CD4-positive, alpha-beta memory T cell (primary cell): Measurements from ENCODE around the gene RANBP10. TPM values are rescaled to one million over a fixed set of nuclear protein-coding genes. Genes with fewer than 3 reads are reported as not detected.

Experiments
- CTCF ChIA-PET: fragments of 350-600 bp; sonication (Branson Sonifier 250); formaldehyde crosslinking; loops from one replicate; lab custom pipeline; 2021; ENCODE audit warnings: inconsistent platforms; ENCODE audit not compliant: partially characterized antibody; lab: Charles Lee
- POLR2A ChIA-PET: fragments of 350-600 bp; sonication (Branson Sonifier 250); formaldehyde crosslinking; loops from one replicate; lab custom pipeline; 2021; ENCODE audit not compliant: partially characterized antibody; lab: Charles Lee
- DNase-seq, 5 donors: peaks; one replicate each; pipeline versions ENCODE4 v3.0.0 to v3.0.0-alpha.2; 2020 to 2022; ENCODE audit warnings: mixed read lengths in 1 of 5
- H3K27ac ChIP-seq: one replicate; pipeline ENCODE4 v1.7.0; 2013; ENCODE audit warnings: low read depth, low read length
- H3K27me3 ChIP-seq: 2 replicates; pipeline ENCODE4 v1.7.0; 2013; ENCODE audit warnings: mild to moderate bottlenecking, low read length, moderate library complexity; ENCODE audit not compliant: insufficient read depth
- H3K36me3 ChIP-seq: 2 replicates; pipeline ENCODE4 v1.7.0; 2013; ENCODE audit warnings: mild to moderate bottlenecking, low read length, moderate library complexity; ENCODE audit not compliant: insufficient read depth
- H3K4me1 ChIP-seq: 2 replicates; pipeline ENCODE4 v1.7.0; 2013; ENCODE audit warnings: mild to moderate bottlenecking, low read length, moderate library complexity; ENCODE audit not compliant: insufficient read depth
- H3K4me3 ChIP-seq, 2 donors: one replicate each; pipeline ENCODE4 v1.7.0; 2013; ENCODE audit warnings: low read length in 2 of 2, mild to moderate bottlenecking in 1 of 2
- H3K9me3 ChIP-seq, 2 donors: one replicate each; pipeline ENCODE4 v1.7.0; 2013; ENCODE audit warnings: low read length in 2 of 2, control low read depth in 1 of 2; ENCODE audit not compliant: control insufficient read depth in 1 of 2
- H3K27ac Mint-ChIP-seq, 7 donors: one replicate each; pipeline ENCODE4 v1.8.0; 2020 to 2021; ENCODE audit warnings: mixed read lengths in 7 of 7, mild to moderate bottlenecking in 6 of 7, inconsistent platforms in 3 of 7, moderate library complexity in 3 of 7
- H3K27me3 Mint-ChIP-seq, 2 donors: one replicate each; pipeline ENCODE4 v1.8.0; 2020 to 2021; ENCODE audit warnings: mixed read lengths in 2 of 2
- H3K36me3 Mint-ChIP-seq, 2 donors: one replicate each; pipeline ENCODE4 v1.8.0; 2020 to 2021; ENCODE audit warnings: mixed read lengths in 2 of 2, inconsistent platforms in 1 of 2, mild to moderate bottlenecking in 1 of 2
- H3K4me1 Mint-ChIP-seq, 4 donors: one replicate each; pipeline ENCODE4 v1.8.0; 2020 to 2021; ENCODE audit warnings: mixed read lengths in 4 of 4, mild to moderate bottlenecking in 1 of 4
- H3K4me3 Mint-ChIP-seq, 8 donors: one replicate each; pipeline ENCODE4 v1.8.0; 2020 to 2021; ENCODE audit warnings: mixed read lengths in 8 of 8, mild to moderate bottlenecking in 7 of 8, moderate library complexity in 6 of 8, inconsistent platforms in 3 of 8
- H3K9me3 Mint-ChIP-seq, 8 donors: one replicate each; pipeline ENCODE4 v1.8.0; 2020 to 2021; ENCODE audit warnings: mixed read lengths in 8 of 8, mild to moderate bottlenecking in 5 of 8, inconsistent platforms in 3 of 8, moderate library complexity in 1 of 8
- intact Hi-C: fragments of 100-400 bp; cut with micrococcal nuclease; formaldehyde crosslinking; loops from one replicate; pipeline ENCODE4 v1.15.1; 2023
- polyA plus RNA-seq, 2 donors: library from polyadenylated mRNA; unstranded; fragments of 300-500 nt; fragmentation: Illumina TruSeq; gene quantifications; one replicate each; pipeline ENCODE4 v1.2.3, GENCODE V29; 2021
- total RNA-seq, 2 experiments: library from RNA; stranded (reverse); gene quantifications; one replicate each; pipeline ENCODE4 v1.2.3, GENCODE V29; 2021

The RANBP10 gene
- total and polyA plus RNA-seq, 4 experiments from 2014 or later, result 7.1 to 27.8 (median 20.1) TPM

DNA sequence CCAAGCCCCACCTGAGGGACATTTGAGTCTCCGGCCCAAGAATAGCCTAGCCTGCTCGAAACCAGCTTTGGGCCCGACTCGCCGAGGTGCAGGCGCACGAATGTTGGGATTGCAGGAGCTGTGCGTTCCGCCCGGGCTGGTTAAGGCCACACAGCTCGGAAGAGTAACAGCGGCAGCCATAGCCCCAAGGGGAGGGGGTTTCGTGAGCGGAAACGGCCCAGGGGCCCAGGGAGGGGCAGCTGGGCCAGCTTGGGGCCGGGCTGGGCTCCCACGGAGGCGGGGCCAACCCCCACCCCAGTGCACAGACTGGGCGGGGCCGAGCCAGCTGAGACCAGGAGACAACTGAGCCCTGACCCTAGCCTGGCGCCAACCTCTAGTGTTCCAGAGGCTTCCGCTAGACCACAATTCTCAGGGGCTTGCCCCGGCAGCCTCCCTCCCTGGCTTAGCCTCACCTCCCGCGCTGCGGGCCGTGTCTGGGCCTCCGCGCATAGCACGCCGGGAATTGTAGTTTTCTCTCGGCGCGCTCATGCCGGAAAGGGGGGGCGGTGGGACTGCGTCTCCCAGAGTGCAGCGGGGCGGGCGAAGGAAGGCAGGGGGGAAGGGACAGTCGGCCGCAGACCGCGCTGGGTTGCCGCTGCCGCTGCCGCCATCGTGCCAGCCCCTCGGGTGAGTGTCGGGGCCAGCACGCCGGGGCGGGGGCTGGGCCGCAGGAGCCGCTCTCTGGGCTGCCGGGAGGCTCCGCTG lies 40.1 kb upstream of the RANBP10 start, which contains the start of gene NUTF2:
Gene NUTF2 (plus strand): TSS at position 614 of the 744 bp plus-strand sequence. CDS start 18,198 bp downstream, outside the sequence.
- POLR2A ChIA-PET, result interaction anchor here (0.7 to 5.2 kb wide), 23 partner anchors 9 to 437 kb away, joined by 3 to 60 read pairs (median 4); partner anchors contain the start of genes ACD, DDX28, DUS2 and EDC4
- no peaks in the 10 kb centered on the region for H3K27me3 Mint-ChIP-seq
- peak; percentile 95 to 98 (median 96) for DNase-seq
- peak within 1 kb of the TSS; percentile 87 to 98 (median 95) for H3K27ac Mint-ChIP-seq
- H3K36me3 ChIP-seq, result no peaks in the 10 kb centered on the region
- H3K27me3 ChIP-seq, result no peaks in the 10 kb centered on the region
- H3K4me1 Mint-ChIP-seq, result peaks cover 34 to 58% (median 46%) of the 10 kb centered on the region in 4 donors
- H3K4me3 ChIP-seq, result peak within 1 kb of the TSS; percentile 86 to 90
- peak within 1 kb of the TSS; percentile 80 for H3K27ac ChIP-seq
- intact Hi-C loops, result loop anchor here (1.0 kb wide), 6 partner anchors 13 to 238 kb away; partner anchors contain the start of genes ACD, PARD6A, PSKH1 and RANBP10
- H3K9me3 ChIP-seq, result no peaks in the 10 kb centered on the region
- CTCF ChIA-PET, result interaction anchor here (1.1 to 3.3 kb wide), 7 partner anchors 9 to 366 kb away, joined by 3 to 14 read pairs (median 5); partner anchors contain the start of genes ATP6V0D1 and NRN1L
- H3K4me3 Mint-ChIP-seq, result peak within 1 kb of the TSS; percentile 87 to 94 (median 89)
- peaks cover 0 to 17% of the 10 kb centered on the region in 2 donors for H3K36me3 Mint-ChIP-seq
- peaks cover 0 to 2% (median 0%) of the 10 kb centered on the region in 8 donors for H3K9me3 Mint-ChIP-seq
- H3K4me1 ChIP-seq, result peaks cover 48% of the 10 kb centered on the region

DNA sequence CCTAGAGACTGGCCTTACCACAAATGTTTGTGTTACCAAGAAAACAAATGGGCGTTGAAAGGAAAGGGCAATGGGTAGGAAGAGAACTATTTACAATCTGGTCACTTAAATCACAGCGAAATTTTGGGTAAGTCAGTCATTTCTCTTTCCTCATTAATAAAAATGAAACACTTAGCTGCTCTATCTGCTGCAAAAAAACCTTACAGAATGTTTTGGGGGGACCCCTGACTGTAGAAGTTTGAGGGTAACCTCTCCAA lies 39.6 kb upstream of the RANBP10 start:
- no peaks in the 10 kb centered on the region for H3K9me3 ChIP-seq
- Mint-ChIP-seq H3K27ac (peak overlapping the region; percentile 85 to 98 (median 95)), H3K4me1 (peaks cover 36 to 61% (median 47%) of the 10 kb centered on the region in 4 donors), H3K4me3 (peak overlapping the region; percentile 85 to 94 (median 89)), H3K36me3 (peaks cover 0 to 17% of the 10 kb centered on the region in 2 donors), H3K27me3 (no peaks in the 10 kb centered on the region), H3K9me3 (peaks cover 0 to 2% (median 0%) of the 10 kb centered on the region in 8 donors)
- H3K36me3 ChIP-seq, result no peaks in the 10 kb centered on the region
- no peaks in the 10 kb centered on the region for H3K27me3 ChIP-seq
- POLR2A ChIA-PET, result interaction anchor here (0.7 to 5.2 kb wide), 23 partner anchors 10 to 438 kb away, joined by 3 to 60 read pairs (median 4); partner anchors contain the start of genes ACD, DDX28, DUS2 and EDC4
- intact Hi-C loops, result loop anchor here (1.0 kb wide), 6 partner anchors 13 to 238 kb away; partner anchors contain the start of genes ACD, PARD6A, PSKH1 and RANBP10
- no peak for DNase-seq
- CTCF ChIA-PET, result interaction anchor here (1.1 to 3.3 kb wide), 8 partner anchors 9 to 382 kb away, joined by 3 to 14 read pairs (median 5); partner anchors contain the start of genes ATP6V0D1 and NRN1L
- peaks cover 52% of the 10 kb centered on the region for H3K4me1 ChIP-seq
- H3K4me3 ChIP-seq, result peak overlapping the region; percentile 86 to 90
- H3K27ac ChIP-seq, result peak overlapping the region; percentile 80

DNA sequence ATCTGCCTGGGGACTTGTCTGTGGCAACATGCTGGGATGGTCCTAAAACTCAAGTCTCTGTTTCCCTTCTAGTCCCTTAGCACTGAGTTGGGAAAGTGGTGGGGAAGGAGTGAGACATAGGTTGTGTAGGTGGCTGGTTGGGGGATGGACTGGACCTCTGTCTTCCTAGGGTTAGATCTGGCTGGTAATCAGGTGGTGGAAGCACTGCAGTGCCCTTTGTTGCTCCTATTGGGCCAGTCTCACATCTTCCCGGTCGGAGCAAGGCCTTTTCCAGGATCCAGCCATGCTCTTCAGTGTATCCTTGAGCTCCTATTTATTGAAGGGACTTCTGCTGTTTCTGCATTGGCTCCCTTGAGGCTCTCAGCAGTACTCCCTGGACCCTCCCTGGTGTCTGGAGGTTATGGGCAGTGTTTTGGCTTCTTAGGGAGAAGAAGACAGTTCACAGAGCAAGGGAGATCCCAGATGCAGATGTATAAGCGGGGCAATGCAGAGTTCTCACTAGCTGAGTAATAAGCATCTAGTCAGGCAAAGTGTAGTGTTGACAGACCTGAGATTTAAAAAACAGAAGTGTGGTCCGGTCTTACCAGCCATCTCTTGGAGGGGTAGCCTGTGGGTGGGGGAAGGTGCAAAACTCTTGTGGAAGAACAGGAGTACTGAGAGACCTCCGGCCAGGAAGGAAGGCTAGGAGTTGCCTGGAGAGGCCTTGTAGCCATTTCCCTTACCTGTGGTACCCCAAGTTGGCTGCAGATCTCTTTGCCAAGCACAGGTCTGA lies 39.1 kb upstream of the RANBP10 start:
- intact Hi-C loops, result loop anchor here (1.0 kb wide), 6 partner anchors 12 to 239 kb away; partner anchors contain the start of genes ACD, PARD6A, PSKH1 and RANBP10
- DNase-seq, result no peak
- no peaks in the 10 kb centered on the region for H3K27me3 Mint-ChIP-seq
- H3K27ac Mint-ChIP-seq, result peak overlapping the region; percentile 85 to 98 (median 95)
- peaks cover 35 to 61% (median 47%) of the 10 kb centered on the region in 4 donors for H3K4me1 Mint-ChIP-seq
- ChIA-PET CTCF (interaction anchor here (0.8 to 3.3 kb wide), 15 partner anchors 8 to 383 kb away, joined by 3 to 14 read pairs (median 5); partner anchors contain the start of genes ATP6V0D1, EDC4, NRN1L and RANBP10), POLR2A (interaction anchor here (0.6 to 5.2 kb wide), 22 partner anchors 10 to 324 kb away, joined by 3 to 60 read pairs (median 4); partner anchors contain the start of genes ACD, DDX28, DUS2 and EDC4)
- peak overlapping the region; percentile 86 to 90 for H3K4me3 ChIP-seq
- H3K4me3 Mint-ChIP-seq, result peak overlapping the region; percentile 85 to 94 (median 89)
- no peaks in the 10 kb centered on the region for H3K27me3 ChIP-seq
- peaks cover 0 to 2% (median 0%) of the 10 kb centered on the region in 8 donors for H3K9me3 Mint-ChIP-seq
- peak overlapping the region; percentile 80 for H3K27ac ChIP-seq
- no peaks in the 10 kb centered on the region for H3K36me3 ChIP-seq
- peaks cover 0 to 17% of the 10 kb centered on the region in 2 donors for H3K36me3 Mint-ChIP-seq
- H3K4me1 ChIP-seq, result peaks cover 52% of the 10 kb centered on the region
- H3K9me3 ChIP-seq, result no peaks in the 10 kb centered on the region

DNA sequence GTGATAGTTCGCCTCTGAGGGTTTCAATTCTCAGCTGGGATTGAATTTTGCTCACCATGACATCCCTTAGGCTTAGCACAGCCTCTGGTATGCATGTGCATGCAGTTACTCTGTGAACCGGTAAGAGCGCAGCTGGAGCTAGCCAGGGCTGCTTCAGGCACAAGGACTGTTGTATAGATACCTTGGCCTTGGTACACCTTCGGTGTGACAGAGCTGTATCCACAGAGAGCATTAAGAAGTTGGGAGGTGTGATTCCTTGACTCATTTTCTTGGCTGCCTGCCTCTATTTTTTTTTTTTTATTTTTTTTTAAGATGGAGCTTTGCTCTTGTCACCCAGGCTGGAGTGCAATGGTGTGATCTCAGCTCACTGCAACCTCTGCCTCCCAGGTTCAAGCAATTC lies 38.1 kb upstream of the RANBP10 start:
- no peak overlapping the region for H3K4me3 ChIP-seq
- intact Hi-C loops, result no loop called here

DNA sequence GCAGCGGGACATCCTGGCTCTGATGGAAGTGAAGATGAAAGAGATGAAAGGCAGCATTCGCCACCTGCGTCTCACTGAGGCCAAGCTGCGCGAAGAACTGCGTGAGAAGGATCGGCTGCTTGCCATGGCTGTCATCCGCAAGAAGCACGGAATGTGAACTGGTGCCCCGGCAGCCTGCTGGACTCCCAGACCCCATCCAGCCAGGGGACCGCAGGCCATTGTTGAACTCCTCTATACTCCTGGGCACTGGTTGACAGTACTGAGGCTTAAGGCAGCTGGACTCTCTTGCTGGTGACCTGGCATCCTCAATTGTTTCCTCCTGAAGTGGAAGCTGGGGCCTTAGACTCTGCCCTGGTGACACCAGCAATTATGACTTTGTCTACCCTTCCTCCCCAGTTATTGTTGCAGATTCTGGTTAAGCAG lies 37.0 kb upstream of the RANBP10 start:
- Histone ChIP-seq H3K27ac (peak overlapping the region; percentile 98), H3K4me3 (peak overlapping the region; percentile 64 to 99), H3K36me3 (no peaks in the 10 kb centered on the region), H3K4me1 (peaks cover 49% of the 10 kb centered on the region), H3K27me3 (no peaks in the 10 kb centered on the region), H3K9me3 (no peaks in the 10 kb centered on the region)
- Mint-ChIP-seq H3K27ac (peak overlapping the region; percentile 94 to 99 (median 97)), H3K9me3 (peaks cover 0 to 2% (median 0%) of the 10 kb centered on the region in 8 donors), H3K4me1 (peaks cover 29 to 57% (median 44%) of the 10 kb centered on the region in 4 donors), H3K27me3 (no peaks in the 10 kb centered on the region), H3K36me3 (peaks cover 0 to 17% of the 10 kb centered on the region in 2 donors), H3K4me3 (peak overlapping the region; percentile 93 to 98 (median 94))
- DNase-seq, result no peak
- ChIA-PET CTCF (interaction anchor here (0.9 to 3.3 kb wide), 4 partner anchors 10 to 296 kb away, joined by 3 to 14 read pairs (median 9); no protein-coding TSS in a partner anchor), POLR2A (interaction anchor here (0.9 to 5.2 kb wide), 14 partner anchors 8 to 362 kb away, joined by 3 to 60 read pairs (median 6); partner anchors contain the start of genes ACD, ATP6V0D1, CTCF and EDC4)
- intact Hi-C loops, result loop anchor here (1.0 to 2.0 kb wide), 2 partner anchors 92 to 281 kb away; partner anchors contain the start of gene CTCF

More for the DNA sequence above, 38.1 kb upstream of the RANBP10 start:
- Histone ChIP-seq H3K4me1 (peaks cover 52% of the 10 kb centered on the region), H3K9me3 (no peaks in the 10 kb centered on the region), H3K27ac (peak overlapping the region; percentile 98), H3K27me3 (no peaks in the 10 kb centered on the region), H3K36me3 (no peaks in the 10 kb centered on the region)
- ChIA-PET POLR2A (interaction anchor here (0.6 to 5.2 kb wide), 18 partner anchors 9 to 363 kb away, joined by 3 to 60 read pairs (median 4); partner anchors contain the start of genes ATP6V0D1, CARMIL2, CTCF and EDC4), CTCF (interaction anchor here (0.8 to 3.3 kb wide), 11 partner anchors 9 to 384 kb away, joined by 3 to 14 read pairs (median 4); partner anchors contain the start of genes EDC4, RANBP10 and TSNAXIP1)
- Mint-ChIP-seq H3K27me3 (no peaks in the 10 kb centered on the region), H3K4me3 (peak overlapping the region; percentile 28 to 98 (median 74)), H3K27ac (peak overlapping the region in 6 of 7 donors; percentile 62 to 98 (median 96)), H3K9me3 (peaks cover 0 to 2% (median 0%) of the 10 kb centered on the region in 8 donors), H3K36me3 (peaks cover 0 to 17% of the 10 kb centered on the region in 2 donors), H3K4me1 (peaks cover 34 to 61% (median 48%) of the 10 kb centered on the region in 4 donors)
- DNase-seq, result no peak
